Measurements from ENCODE around the gene RHBDL1.

RHBDL1 gene

GRCh38 chr16:637081-638018 is 38.1 kb upstream of the RHBDL1 start:
- peak; percentile 90 for DNase-seq

GRCh38 chr16:638034-638543 is 37.4 kb upstream of the RHBDL1 start:
- DNase-seq: no peak

- DNase-seq: no peak
These were observed 36.6 kb upstream of the RHBDL1 start for GRCh38 chr16:638836-639235.

GRCh38 chr16:640614-641013 is 34.9 kb upstream of the RHBDL1 start:
- DNase-seq: no peak

- DNase-seq: peak; percentile 63
These were observed 33.9 kb upstream of the RHBDL1 start, which contains the start of gene MCRIP2 for GRCh38 chr16:641326-642188. MCRIP2 (plus strand) TSS chr16:641828; CDS start chr16:641992, 164 bp downstream.

GRCh38 chr16:642189-643049 is 33.1 kb upstream of the RHBDL1 start:
- no peak for DNase-seq

- no peak for DNase-seq
These were observed 32.5 kb upstream of the RHBDL1 start for GRCh38 chr16:643050-643368.

- DNase-seq: no peak
These were observed 30.9 kb upstream of the RHBDL1 start for GRCh38 chr16:644556-644955.

- no peak for DNase-seq
These were observed 29.4 kb upstream of the RHBDL1 start for GRCh38 chr16:645852-646678.

- DNase-seq: no peak
These were observed 28.7 kb upstream of the RHBDL1 start for GRCh38 chr16:646679-647172.

GRCh38 chr16:647173-647902 is 28.1 kb upstream of the RHBDL1 start:
- DNase-seq: no peak

GRCh38 chr16:648071-648780 is 27.2 kb upstream of the RHBDL1 start:
- DNase-seq: peak; percentile 18

GRCh38 chr16:648781-649589 is 26.5 kb upstream of the RHBDL1 start, which contains the start of gene WDR90:
WDR90 (plus strand) TSS chr16:649365; CDS start chr16:649417, 52 bp downstream.
- peak; percentile 88 for DNase-seq

GRCh38 chr16:649631-650030 is 25.8 kb upstream of the RHBDL1 start:
- no peak for DNase-seq

GRCh38 chr16:651844-652243 is 23.6 kb upstream of the RHBDL1 start:
- DNase-seq: no peak

- no peak for DNase-seq
These were observed 22.8 kb upstream of the RHBDL1 start for GRCh38 chr16:652454-653305.

- DNase-seq: no peak
These were observed 21.4 kb upstream of the RHBDL1 start for GRCh38 chr16:654034-654433.

GRCh38 chr16:657487-657886 is 18.0 kb upstream of the RHBDL1 start:
- no peak for DNase-seq
